H1 (cell line): ENCODE data around the gene SIM2. TPM values are rescaled to one million over a fixed set of nuclear protein-coding genes. Genes with fewer than 3 reads are reported as not detected.

Source experiments
- CTCF ChIA-PET: fragments of 300-600 bp; sonication (Branson Sonifier 250); formaldehyde crosslinking; loops from one replicate; lab custom pipeline; 2021; ENCODE audit not compliant: partially characterized antibody; lab: Charles Lee
- POLR2A ChIA-PET: fragments of 300-600 bp; sonication (Branson Sonifier 250); formaldehyde crosslinking; loops from one replicate; lab custom pipeline; 2021; ENCODE audit warnings: inconsistent platforms; ENCODE audit not compliant: partially characterized antibody; lab: Charles Lee
- DNase-seq, 2 experiments: peaks; one replicate each; pipeline versions ENCODE4 v3.0.0 to v3.0.0-alpha.2; 2010 to 2022; ENCODE audit warnings: low spot score in 2 of 2, low read depth in 1 of 2, mixed read lengths in 1 of 2
- FAIRE-seq: peaks from 2 replicates; lab custom pipeline; 2011; peaks lifted over from hg19 to GRCh38; lab: Jason Lieb, UNC
- H2AFZ ChIP-seq: 2 replicates; pipeline ENCODE4 v1.8.1; 2012; ENCODE audit warnings: low read length, inconsistent platforms
- H2AK5ac ChIP-seq: 2 replicates; pipeline ENCODE4 v1.6.1; 2013; ENCODE audit warnings: low read depth, low read length
- H2BK120ac ChIP-seq: replicated peaks from 2 replicates; pipeline ENCODE3; 2013; ENCODE audit warnings: low read depth, low read length, inconsistent platforms
- H2BK12ac ChIP-seq: 2 replicates; pipeline ENCODE4 v1.6.1; 2013; ENCODE audit warnings: low read depth, low read length
- H2BK15ac ChIP-seq: 2 replicates; pipeline ENCODE4 v1.6.1; 2013; ENCODE audit warnings: low read length
- H2BK20ac ChIP-seq: 2 replicates; pipeline ENCODE4 v1.6.1; 2013; ENCODE audit warnings: low read length
- H2BK5ac ChIP-seq: 2 replicates; pipeline ENCODE4 v1.6.1; 2013; ENCODE audit warnings: low read depth, low read length
- H3K14ac ChIP-seq: 2 replicates; pipeline ENCODE4 v1.6.1; 2013; ENCODE audit warnings: inconsistent platforms; ENCODE audit not compliant: insufficient read length
- H3K18ac ChIP-seq: 2 replicates; pipeline ENCODE4 v1.6.1; 2013; ENCODE audit warnings: low read length; ENCODE audit errors: extremely low read depth
- H3K23ac ChIP-seq: 2 replicates; pipeline ENCODE4 v1.6.1; 2013; ENCODE audit warnings: inconsistent platforms; ENCODE audit not compliant: insufficient read length
- H3K23me2 ChIP-seq: 2 replicates; pipeline ENCODE4 v1.6.1; 2013; ENCODE audit warnings: low read depth, low read length
- H3K27ac ChIP-seq: 2 replicates; pipeline ENCODE4 v1.6.1; 2011; ENCODE audit warnings: low read depth, low read length, inconsistent platforms
- H3K27me3 ChIP-seq, 4 experiments: replicated peaks in 1 of 4; 1 replicate in 1 of 4; 2 replicates in 3 of 4; pipeline versions ENCODE4 v1.6.1 to v1.8.1; 2011 to 2013; ENCODE audit warnings: low read length in 3 of 4, mild to moderate bottlenecking in 3 of 4, inconsistent platforms in 2 of 4, mixed read lengths in 2 of 4, moderate library complexity in 1 of 4; ENCODE audit not compliant: control insufficient read depth in 3 of 4, insufficient read depth in 3 of 4; ENCODE audit errors: extremely low read depth in 1 of 4
- H3K36me3 ChIP-seq, 4 experiments: 2 replicates each; pipeline versions ENCODE4 v1.6.1 to v1.8.1; 2011 to 2013; ENCODE audit warnings: mild to moderate bottlenecking in 4 of 4, low read length in 3 of 4, moderate library complexity in 2 of 4, control low read depth in 1 of 4, inconsistent platforms in 1 of 4; ENCODE audit not compliant: insufficient read depth in 4 of 4, control insufficient read depth in 2 of 4
- H3K4ac ChIP-seq: replicated peaks from 2 replicates; pipeline ENCODE3; 2013; ENCODE audit warnings: low read length, low read depth, mixed read lengths, inconsistent platforms; ENCODE audit not compliant: insufficient read length
- H3K4me1 ChIP-seq, 4 experiments: replicated peaks in 1 of 4; 1 replicate in 1 of 4; 2 replicates in 3 of 4; pipeline versions ENCODE4 v1.6.1 to v1.8.1; 2011 to 2013; ENCODE audit warnings: low read length in 3 of 4, inconsistent platforms in 2 of 4, mixed read lengths in 1 of 4; ENCODE audit not compliant: insufficient read depth in 4 of 4, control insufficient read depth in 3 of 4
- H3K4me2 ChIP-seq, 2 experiments: 2 replicates each; pipeline versions ENCODE4 v1.6.1 to v1.8.1; 2011 to 2013; ENCODE audit warnings: low read depth in 2 of 2, low read length in 2 of 2, control low read depth in 1 of 2, inconsistent platforms in 1 of 2, mild to moderate bottlenecking in 1 of 2; ENCODE audit not compliant: insufficient read depth in 1 of 2
- H3K4me3 ChIP-seq, 4 experiments: fragments of 200-600, 300-600 bp in 1 of 4; sonication (generic), shearing (Covaris generic), sonication (Bioruptor Twin) in 1 of 4; 2 replicates each; pipeline versions ENCODE4 v1.5.1 to v1.8.1; 2011 to 2016; ENCODE audit warnings: low read length in 4 of 4, low read depth in 3 of 4, control low read depth in 2 of 4, inconsistent platforms in 2 of 4, mild to moderate bottlenecking in 2 of 4, mixed read lengths in 1 of 4, moderate library complexity in 1 of 4; ENCODE audit not compliant: insufficient read depth in 2 of 4; ENCODE audit errors: extremely low read depth in 1 of 4
- H3K56ac ChIP-seq: replicated peaks from 2 replicates; pipeline ENCODE3; 2013; ENCODE audit warnings: low read depth, mild to moderate bottlenecking, mixed read lengths, low read length, inconsistent platforms; ENCODE audit not compliant: insufficient read length
- H3K79me1 ChIP-seq: 2 replicates; pipeline ENCODE4 v1.6.1; 2013; ENCODE audit warnings: low read depth, low read length, control low read depth
- H3K79me2 ChIP-seq, 2 experiments: 2 replicates each; pipeline versions ENCODE4 v1.6.1 to v1.8.1; 2012 to 2013; ENCODE audit warnings: low read length in 2 of 2, mild to moderate bottlenecking in 2 of 2, inconsistent platforms in 1 of 2; ENCODE audit not compliant: insufficient read depth in 2 of 2, control insufficient read depth in 1 of 2
- H3K9ac ChIP-seq, 4 experiments: replicated peaks in 1 of 4; 1 replicate in 1 of 4; 2 replicates in 3 of 4; pipeline versions ENCODE4 v1.6.1 to v1.8.1; 2011 to 2013; ENCODE audit warnings: low read depth in 3 of 4, low read length in 3 of 4, control low read depth in 2 of 4, mild to moderate bottlenecking in 2 of 4, moderate library complexity in 2 of 4, inconsistent platforms in 1 of 4; ENCODE audit errors: extremely low read depth in 1 of 4
- H3K9me3 ChIP-seq, 2 experiments: 2 replicates each; pipeline versions ENCODE4 v1.6.1 to v1.8.1; 2012 to 2013; ENCODE audit warnings: mild to moderate bottlenecking in 2 of 2, moderate library complexity in 2 of 2, control low read depth in 1 of 2, inconsistent platforms in 1 of 2, low read depth in 1 of 2, low read length in 1 of 2, mixed read lengths in 1 of 2; ENCODE audit not compliant: insufficient read depth in 2 of 2
- H4K20me1 ChIP-seq, 2 experiments: replicated peaks in 1 of 2; 2 replicates each; pipeline versions ENCODE3 to v1.8.1; 2011 to 2013; ENCODE audit warnings: inconsistent platforms in 2 of 2, low read length in 2 of 2, mild to moderate bottlenecking in 1 of 2; ENCODE audit not compliant: insufficient read depth in 2 of 2, control insufficient read depth in 1 of 2
- H4K5ac ChIP-seq: 2 replicates; pipeline ENCODE4 v1.6.1; 2013; ENCODE audit warnings: low read length, low read depth, mixed read lengths, inconsistent platforms; ENCODE audit not compliant: insufficient read length
- H4K8ac ChIP-seq: 2 replicates; pipeline ENCODE4 v1.8.0; 2013; ENCODE audit warnings: mild to moderate bottlenecking, moderate library complexity, low read length, inconsistent platforms; ENCODE audit not compliant: insufficient read depth; ENCODE audit errors: extremely low read depth
- H4K91ac ChIP-seq: replicated peaks from 2 replicates; pipeline ENCODE3; 2013; ENCODE audit warnings: low read length, mixed read lengths, inconsistent platforms; ENCODE audit not compliant: insufficient read length
- ASH2L ChIP-seq: fragments of 200-600, 300-600 bp; sonication (generic); IDR thresholded peaks from one replicate; pipeline ENCODE4 v1.7.1; 2017; ENCODE audit warnings: low read length
- CBX8 ChIP-seq: fragments of 300-800, 300-1000 bp; sonication (generic); IDR thresholded peaks from 2 replicates; pipeline ENCODE4 v1.7.1; 2016; ENCODE audit warnings: low read depth, low read length, borderline replicate concordance
- CEBPB ChIP-seq: IDR thresholded peaks from 2 replicates; pipeline ENCODE4 v1.6.1; 2012; ENCODE audit warnings: low read depth, low read length
- CREB1 ChIP-seq: IDR thresholded peaks from 2 replicates; pipeline ENCODE4 v1.6.1; 2012; ENCODE audit warnings: inconsistent platforms
- CTBP2 ChIP-seq: IDR thresholded peaks from 2 replicates; pipeline ENCODE4 v1.7.0; 2011; ENCODE audit warnings: borderline replicate concordance, mild to moderate bottlenecking, moderate library complexity, mixed read lengths, low read length; ENCODE audit not compliant: insufficient read depth, insufficient read length
- E2F6 ChIP-seq: IDR thresholded peaks from 2 replicates; pipeline ENCODE4 v1.6.1; 2012; ENCODE audit warnings: inconsistent platforms
- EZH2 ChIP-seq: fragments of 200-600 bp; sonication (generic); IDR thresholded peaks from 2 replicates; pipeline ENCODE4 v1.7.1; 2012; ENCODE audit warnings: low read depth, mild to moderate bottlenecking, moderate library complexity, low read length, inconsistent platforms; ENCODE audit not compliant: severe bottlenecking
- GTF2F1 ChIP-seq: IDR thresholded peaks from 2 replicates; pipeline ENCODE4 v1.6.1; 2012; ENCODE audit warnings: low read depth, low read length, improper control_type of control experiment, borderline replicate concordance
- MAFK ChIP-seq: IDR thresholded peaks from 2 replicates; pipeline ENCODE4 v1.6.1; 2012; ENCODE audit warnings: low read depth, mild to moderate bottlenecking, improper control_type of control experiment, low read length
- NRF1 ChIP-seq: IDR thresholded peaks from 2 replicates; pipeline ENCODE4 v1.6.1; 2011; ENCODE audit warnings: mild to moderate bottlenecking, low read depth, low read length, improper control_type of control experiment
- RBBP5 ChIP-seq: IDR thresholded peaks from 2 replicates; pipeline ENCODE4 v1.7.1; 2012; ENCODE audit warnings: low read depth, mild to moderate bottlenecking, inconsistent platforms, low read length, moderate library complexity, borderline replicate concordance
- SP1 ChIP-seq: IDR thresholded peaks from 2 replicates; pipeline ENCODE4 v1.6.1; 2011; ENCODE audit warnings: low read depth, low read length
- SP4 ChIP-seq: IDR thresholded peaks from 2 replicates; pipeline ENCODE4 v1.6.1; 2012; ENCODE audit warnings: low read length, inconsistent platforms
- TAF7 ChIP-seq: optimal IDR thresholded peaks from 2 replicates; pipeline ENCODE3; 2011; ENCODE audit warnings: low read depth, mild to moderate bottlenecking, inconsistent platforms, low read length, moderate library complexity, borderline replicate concordance
- TCF12 ChIP-seq: IDR thresholded peaks from 2 replicates; pipeline ENCODE4 v1.6.1; 2011; ENCODE audit warnings: low read depth, mild to moderate bottlenecking, low read length
- WGBS, 2 experiments: shearing (Covaris generic) in 1 of 2; methylation state at CpG; one replicate each; pipeline versions ENCODE4 v1.1.6 to v1.1.7; 2013 to 2015; ENCODE audit warnings: low lambda C conversion rate in 2 of 2, mixed read lengths in 2 of 2, inconsistent platforms in 1 of 2, low coverage in 1 of 2, missing lambda C conversion rate in 1 of 2; ENCODE audit not compliant: insufficient replicate concordance in 2 of 2, insufficient coverage in 1 of 2, insufficient read length in 1 of 2; ENCODE audit errors: extremely low coverage in 1 of 2, missing lambda C conversion rate in 1 of 2; 5-methylcytosine and 5-hydroxymethylcytosine counted together
- polyA plus RNA-seq, 7 experiments: library from polyadenylated mRNA; depleted of rRNA in 3 of 7; stranded (reverse) in 5 of 7; unstranded in 2 of 7; fragments of >200 nt in 5 of 7; fragments of 200-250 nt in 2 of 7; gene quantifications; 1 replicate in 5 of 7; 2 replicates in 1 of 7; 4 replicates in 1 of 7; pipeline versions ENCODE4 v1.2.1 to v1.2.3, GENCODE V29; 2011 to 2013; ENCODE audit warnings: missing spikeins in 2 of 7, mixed read lengths in 2 of 7
- total RNA-seq: library from RNA; stranded (reverse); fragmentation: NEBNext Ultra II Directional; extraction: Animal tissue kit (Norgen Biotek cat#: 25700); gene quantifications from 2 replicates; pipeline ENCODE4 v1.2.1, GENCODE V29; 2021

SIM2 gene
- total and polyA plus RNA-seq, 2 of the 8 experiments (the other 6 are each of a cell fraction or from before 2014, with no cell fraction given) = 0.05 to 0.26 TPM

- CTCF ChIA-PET = interaction anchor here (1.3 to 3.8 kb wide), 3 partner anchors 9 to 94 kb away, joined by 3 to 15 read pairs (median 10); no protein-coding TSS in a partner anchor
- no peak overlapping the region for H2BK15ac ChIP-seq
- DNase-seq (no peak), FAIRE-seq (no peak)
- H3K79me2 ChIP-seq = no peaks in the 10 kb centered on the region
- no peaks in the 10 kb centered on the region for H3K23me2 ChIP-seq
- H3K4me3 ChIP-seq = no peak overlapping the region
- no peak overlapping the region for H3K27ac ChIP-seq
- H3K4ac ChIP-seq = no peak overlapping the region
- H2AFZ ChIP-seq = no peak overlapping the region
- no peak overlapping the region for H4K91ac ChIP-seq
- no peak overlapping the region for H4K8ac ChIP-seq
- no peaks in the 10 kb centered on the region for H3K9me3 ChIP-seq
- H4K20me1 ChIP-seq = no peaks in the 10 kb centered on the region
- H2BK12ac ChIP-seq = no peak overlapping the region
- POLR2A ChIA-PET = no interaction called here
- no peak overlapping the region for H3K4me2 ChIP-seq
- no peak overlapping the region for H3K14ac ChIP-seq
- no peaks in the 10 kb centered on the region for H3K79me1 ChIP-seq
- H3K4me1 ChIP-seq = no peaks in the 10 kb centered on the region
- H3K56ac ChIP-seq = no peak overlapping the region
- H2AK5ac ChIP-seq = no peak overlapping the region
- H2BK20ac ChIP-seq = no peak overlapping the region
- no peak overlapping the region for H4K5ac ChIP-seq
- H2BK5ac ChIP-seq = no peak overlapping the region
- H3K23ac ChIP-seq = no peak overlapping the region
- no peaks in the 10 kb centered on the region for H3K36me3 ChIP-seq
- H2BK120ac ChIP-seq = no peak overlapping the region
- H3K27me3 ChIP-seq = no peaks in the 10 kb centered on the region; a peak in 1 of 7 replicates
- 95% methylated on average over 3 of the region's 3 CpGs; no CpG with 5 or more reads in 1 of the 2 experiments for WGBS, 2 experiments
- H3K9ac ChIP-seq = no peak overlapping the region
- H3K18ac ChIP-seq = no peak overlapping the region
- TF ChIP-seq TCF12 (no peak), NRF1 (no peak), CREB1 (no peak), GTF2F1 (no peak), CEBPB (no peak), RBBP5 (no peak), CTBP2 (no peak), SP4 (no peak), ASH2L (no peak), MAFK (no peak), EZH2 (no peak), E2F6 (no peak), SP1 (no peak), TAF7 (no peak), CBX8 (no peak)
Observed at GRCh38 chr21:36724660-36725059, 25.7 kb downstream of the SIM2 start.
